GM19438 (cell line): Measurements from ENCODE around the gene CDH22.

ENCODE experiments used
- ATAC-seq: cut with Tn5 transposase; IDR thresholded peaks from one replicate; pipeline ENCODE4 v1.9.1; 2021; ENCODE audit warnings: low read depth; ENCODE audit not compliant: unreplicated experiment

CDH22 gene

DNA sequence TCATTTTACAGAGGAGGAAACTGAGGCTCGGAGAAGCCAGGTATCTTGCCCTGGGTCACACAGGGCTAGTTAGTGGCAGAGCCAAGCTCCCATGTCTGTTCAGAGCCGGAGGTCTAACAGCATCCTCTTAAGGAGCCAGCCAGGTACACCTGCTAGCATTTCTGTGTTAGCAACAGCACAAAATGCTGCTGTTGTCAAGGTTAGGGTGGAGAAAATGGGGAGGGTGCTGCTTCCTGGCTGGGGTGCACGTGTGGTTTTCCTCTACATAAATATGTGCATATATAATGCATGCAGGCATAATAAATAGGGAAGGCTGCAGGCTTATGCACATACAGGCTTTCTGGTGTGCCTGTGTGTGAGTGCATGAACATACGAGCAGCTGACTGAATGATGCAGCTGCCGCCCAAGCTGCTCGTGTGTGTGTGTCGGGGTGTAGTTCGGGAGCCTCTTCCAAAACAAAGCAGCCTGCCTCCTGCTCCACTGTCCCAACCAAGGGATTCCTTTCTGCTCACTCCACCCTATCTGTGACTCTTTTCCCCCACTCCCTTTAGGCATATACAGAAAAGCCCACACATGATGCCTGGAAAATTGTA, 103.6 kb downstream of the CDH22 start:
- ATAC-seq, result no peak

DNA sequence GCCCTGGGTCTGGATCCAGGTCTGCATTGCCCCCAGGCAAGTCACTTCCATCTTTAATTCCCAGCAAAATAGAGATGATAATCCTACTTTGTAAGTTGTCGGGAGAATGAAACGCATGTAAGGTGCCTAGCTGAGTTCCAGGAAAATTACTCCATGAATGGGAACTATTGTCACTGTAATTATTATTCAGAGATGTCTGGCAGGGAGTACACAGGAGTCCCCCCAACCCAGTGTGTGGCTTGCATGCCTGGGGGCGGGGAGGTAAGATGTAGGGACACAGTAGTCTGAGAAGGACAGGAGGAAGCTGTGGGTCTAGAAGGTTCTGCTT, 104.8 kb downstream of the CDH22 start:
- no peak for ATAC-seq

GRCh38 chr20:46202766-46203509, 105.4 kb downstream of the CDH22 start:
- no peak for ATAC-seq

DNA sequence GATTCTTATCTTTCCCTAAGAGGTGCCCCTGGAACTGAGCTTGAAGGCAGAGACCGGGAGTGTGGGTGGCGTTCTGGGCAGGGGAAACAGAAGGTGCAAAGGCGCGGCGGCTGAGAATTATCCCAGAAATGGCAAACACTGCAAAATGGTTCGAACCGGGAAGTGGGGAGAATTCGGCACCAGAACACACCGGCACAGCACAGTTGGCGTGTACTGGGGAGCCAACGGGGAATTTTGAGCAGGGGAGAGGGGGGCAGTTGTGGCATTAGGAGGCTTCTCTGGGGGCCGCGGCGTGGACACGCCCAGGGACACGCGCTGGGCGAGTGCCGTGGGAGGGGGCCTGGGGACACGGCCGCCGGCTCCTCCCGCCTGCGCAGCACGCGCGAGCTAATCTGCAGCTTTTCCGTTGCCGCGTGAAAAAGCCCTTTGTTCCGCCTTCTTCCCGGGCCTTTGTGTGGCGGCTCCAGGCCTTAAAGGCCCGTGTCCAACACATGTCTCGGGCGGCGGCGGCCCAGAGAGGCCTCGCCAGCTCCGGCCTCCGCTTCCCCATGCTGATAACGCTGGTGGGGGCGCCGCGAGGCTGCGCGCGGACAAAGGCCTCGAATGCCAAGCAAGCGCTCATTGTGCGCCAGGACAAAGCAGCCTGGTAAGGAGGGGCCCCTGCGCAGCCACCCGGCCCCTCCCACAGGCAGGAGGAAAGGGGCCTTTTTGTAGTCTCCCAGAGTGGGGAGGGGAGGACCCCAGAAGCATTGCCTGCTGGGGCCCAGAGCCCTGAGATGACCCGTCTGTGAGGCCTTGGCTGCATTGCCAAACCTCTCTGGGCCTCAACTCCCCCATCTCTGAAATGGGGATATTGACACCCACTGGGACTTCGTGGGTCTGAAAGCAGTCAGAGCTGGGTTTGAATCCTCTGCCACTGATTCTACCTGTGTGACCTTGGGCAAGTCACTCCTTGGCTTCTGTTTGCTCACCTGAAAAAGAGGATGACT, 107.4 kb downstream of the CDH22 start:
- no peak for ATAC-seq

DNA sequence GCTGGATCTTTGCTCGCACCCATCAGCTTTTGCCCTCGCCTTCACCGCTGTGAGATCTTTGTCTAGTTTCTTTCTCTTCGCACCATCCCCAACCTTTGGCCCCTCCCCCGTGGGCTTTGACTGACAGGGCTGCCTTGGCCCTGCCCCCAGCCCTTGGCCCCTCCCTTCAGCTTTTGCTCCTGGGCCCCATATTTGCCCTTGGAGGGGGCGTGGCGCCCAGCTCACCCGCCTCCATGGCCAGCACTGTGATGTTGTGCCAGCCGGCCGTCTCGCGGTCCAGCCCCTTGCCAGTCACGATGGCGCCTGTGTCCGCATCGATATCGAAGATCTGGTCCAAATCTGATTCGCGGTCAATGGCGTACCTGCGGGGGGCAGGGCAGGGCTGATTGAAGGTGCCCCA, 109.1 kb downstream of the CDH22 start:
- no peak for ATAC-seq

DNA sequence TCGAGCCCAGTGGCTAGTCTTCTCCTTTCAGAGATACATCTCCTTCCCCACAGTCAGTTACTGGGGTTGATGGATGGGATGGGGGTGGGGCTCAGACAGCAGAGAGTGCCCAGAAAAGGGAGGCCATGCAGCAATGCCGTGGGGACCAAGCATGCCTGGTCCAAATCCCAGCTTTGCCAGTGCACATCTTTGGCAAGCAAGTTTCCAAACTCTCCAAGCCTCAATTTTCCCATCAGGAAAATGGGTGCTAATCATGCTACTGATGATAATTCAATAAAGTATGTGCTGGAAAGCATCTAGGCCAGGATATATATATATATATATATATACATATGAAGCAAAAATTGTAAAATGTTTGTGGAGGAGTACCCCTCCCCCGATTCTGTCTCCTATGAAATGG, 111.3 kb downstream of the CDH22 start:
- ATAC-seq, result no peak

DNA sequence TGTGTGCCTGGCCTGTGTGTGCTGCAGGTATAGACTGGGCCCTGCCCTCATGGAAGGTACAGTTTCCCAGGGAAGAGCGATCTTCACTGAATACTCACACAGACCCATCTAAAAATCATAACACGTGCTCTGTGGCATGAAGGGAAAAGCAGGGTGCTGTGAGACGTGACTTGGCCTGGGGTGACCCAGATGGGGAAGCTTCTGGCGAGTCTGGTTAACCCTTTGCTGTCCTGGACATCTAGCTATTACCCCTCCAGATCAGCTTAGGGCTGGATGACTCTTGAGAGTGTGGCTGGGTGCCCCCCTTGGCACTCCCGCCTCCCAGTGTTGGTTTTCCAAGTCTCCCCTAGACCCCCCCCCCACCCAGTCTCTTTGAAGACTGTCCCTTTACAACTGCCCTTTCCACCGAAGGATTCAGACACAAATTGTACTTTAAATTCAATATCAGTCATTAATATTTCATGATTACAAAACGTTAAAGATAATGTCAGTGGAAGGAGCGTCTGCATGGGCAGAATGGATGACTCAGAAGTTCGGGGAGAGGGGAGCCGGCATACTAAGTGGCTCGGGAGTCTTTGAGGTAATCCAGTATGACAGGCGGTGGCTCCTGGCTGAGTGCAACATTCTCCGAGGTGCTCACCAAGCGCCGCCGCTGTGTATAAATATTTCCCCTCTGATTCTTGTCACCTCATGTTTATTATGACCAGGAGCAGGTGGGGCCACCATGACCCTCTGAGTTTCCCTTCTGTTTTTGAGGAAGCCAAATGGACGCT, 112.8 kb downstream of the CDH22 start:
- ATAC-seq, result no peak

DNA sequence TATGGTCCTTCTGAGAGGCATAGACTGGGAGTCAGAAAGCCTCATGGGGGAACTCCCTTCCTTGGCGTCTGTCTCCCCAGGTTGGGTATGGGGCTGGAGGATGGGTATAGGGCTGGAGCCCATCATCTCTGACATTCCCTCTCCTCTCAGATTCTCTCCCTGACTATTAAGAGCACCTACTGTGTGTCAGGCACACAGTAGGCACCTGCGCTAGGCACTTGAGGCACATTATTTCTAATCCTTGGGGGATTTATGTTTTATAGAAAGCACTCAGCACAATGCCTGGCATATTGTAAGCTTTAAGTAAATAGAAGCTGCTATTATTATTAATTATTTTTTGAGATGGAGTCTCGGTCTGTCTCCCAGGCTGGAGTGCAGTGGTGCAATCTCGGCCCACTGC, 113.9 kb downstream of the CDH22 start:
- no peak for ATAC-seq

DNA sequence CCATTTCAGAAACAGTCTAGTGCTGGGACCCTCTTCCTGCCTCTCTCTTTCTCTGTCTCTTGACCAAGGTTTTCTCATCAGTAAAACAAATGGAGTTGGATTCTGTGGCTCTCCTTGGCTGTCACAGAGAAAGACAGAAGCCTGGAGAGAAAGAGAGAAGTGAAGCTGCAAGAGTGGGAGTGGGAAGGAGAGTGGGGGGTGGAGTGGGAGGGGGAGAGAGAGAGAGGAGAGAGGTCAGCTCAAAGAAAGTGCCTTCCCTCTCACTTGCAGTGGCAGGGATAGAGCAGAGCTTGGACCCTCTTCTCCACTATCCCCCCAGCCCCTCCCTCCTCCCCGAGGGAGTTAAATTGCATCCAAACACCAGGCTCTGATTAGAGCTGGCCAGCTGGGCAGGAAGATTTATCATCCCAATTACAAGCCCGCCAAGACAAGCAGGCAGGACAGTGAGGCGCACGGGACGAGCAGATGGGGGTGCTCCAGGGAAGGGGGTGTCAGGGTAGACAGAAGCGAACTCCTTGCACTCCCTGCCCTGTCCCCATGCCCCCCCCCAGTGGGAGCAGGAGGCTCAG, 115.8 kb downstream of the CDH22 start:
- no peak for ATAC-seq

DNA sequence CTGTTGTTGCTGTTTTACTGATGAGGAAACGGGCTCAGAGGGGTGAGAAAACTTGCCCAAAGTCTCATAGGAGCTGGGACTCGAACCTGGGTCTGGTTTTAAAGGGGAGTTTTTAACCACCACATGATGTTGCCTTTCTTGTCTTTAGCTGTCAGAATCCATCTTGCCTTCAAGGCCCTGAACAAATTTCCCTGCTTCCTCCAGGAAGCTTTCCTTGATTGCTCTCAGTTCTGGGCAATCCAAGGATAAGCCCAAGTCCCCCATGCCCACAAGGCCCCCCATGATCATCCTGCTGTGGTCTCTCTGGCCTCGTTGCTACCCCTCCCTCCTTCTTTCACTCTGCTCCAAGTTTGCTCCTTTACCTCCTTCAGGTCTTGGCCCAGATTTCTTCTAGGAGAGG, 116.7 kb downstream of the CDH22 start:
- ATAC-seq, result no peak

DNA sequence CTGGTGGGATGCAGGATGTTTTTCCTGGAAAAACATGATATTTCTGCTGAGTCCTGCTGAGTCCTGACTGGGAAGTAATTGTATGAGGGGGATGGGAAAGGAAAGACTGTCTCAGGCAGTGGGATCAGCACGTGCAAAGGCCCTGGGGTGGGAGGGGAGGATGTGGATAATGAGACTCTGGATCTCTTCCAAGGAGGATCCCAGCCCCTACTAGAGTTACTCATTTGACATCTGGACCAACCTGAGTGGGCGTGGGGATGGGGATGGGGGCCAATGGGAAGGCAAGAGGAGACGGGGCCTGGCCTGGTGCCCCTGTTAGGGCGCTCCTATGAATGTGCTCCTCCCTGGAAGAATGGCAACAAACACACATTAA, 117.1 kb downstream of the CDH22 start:
- no peak for ATAC-seq

GRCh38 chr20:46190478-46191167, 117.7 kb downstream of the CDH22 start:
- ATAC-seq, result no peak

DNA sequence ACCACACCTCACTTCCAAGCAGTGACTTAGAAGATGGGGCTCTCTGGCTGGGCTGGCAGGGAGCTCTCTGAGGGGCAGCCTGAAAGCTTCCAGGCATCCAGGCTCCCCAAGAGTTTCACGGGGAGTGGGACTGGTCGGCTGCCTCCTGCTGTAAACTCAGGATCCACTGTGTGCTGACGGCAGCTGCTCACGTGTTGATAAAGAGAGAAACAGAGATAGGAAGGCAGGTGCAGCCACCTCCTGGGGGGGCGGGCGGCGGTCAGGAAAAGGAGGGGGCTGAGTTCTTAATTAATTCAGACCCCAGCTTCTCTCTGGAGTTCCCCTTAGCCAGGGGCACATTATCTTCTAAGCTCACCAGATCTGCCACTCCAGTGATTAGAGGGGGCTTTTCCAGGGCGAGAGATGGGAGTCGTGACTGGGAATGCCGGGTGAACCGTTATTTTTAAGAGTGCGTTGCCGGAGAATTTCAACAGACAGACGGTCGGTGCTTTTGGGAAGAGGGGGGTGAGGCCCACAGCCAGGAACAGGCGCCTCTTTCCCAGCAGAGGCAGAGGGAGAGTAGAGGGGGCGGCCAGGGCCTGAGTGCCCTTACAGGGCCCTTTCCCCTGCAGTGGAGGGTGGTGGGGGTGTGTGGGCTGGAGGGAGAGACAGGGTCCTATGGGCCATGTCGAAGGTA, 119.3 kb downstream of the CDH22 start:
- no peak for ATAC-seq

DNA sequence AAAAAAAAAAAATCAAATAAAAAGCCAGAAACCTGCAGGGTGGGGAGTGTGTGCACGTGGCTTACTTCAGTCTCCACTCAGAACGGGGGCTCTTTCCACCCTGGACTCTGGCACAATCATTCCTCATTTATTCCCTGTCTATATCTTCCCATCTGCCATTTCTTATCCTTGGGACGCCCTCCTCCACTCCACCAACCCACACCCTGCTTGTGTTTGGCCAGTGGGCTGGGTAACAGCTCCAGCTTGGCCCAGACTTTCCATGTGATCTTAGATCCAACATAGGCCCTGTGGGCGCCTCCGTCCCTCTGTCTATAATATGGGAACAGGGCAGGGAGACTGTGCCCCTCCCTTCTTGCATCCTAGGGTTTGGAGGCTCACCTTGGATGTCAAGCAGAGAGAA, 122.1 kb downstream of the CDH22 start:
- no peak for ATAC-seq

GRCh38 chr20:46185353-46185752, 122.9 kb downstream of the CDH22 start:
- no peak for ATAC-seq

GRCh38 chr20:46183768-46184167, 124.5 kb downstream of the CDH22 start:
- ATAC-seq, result no peak

DNA sequence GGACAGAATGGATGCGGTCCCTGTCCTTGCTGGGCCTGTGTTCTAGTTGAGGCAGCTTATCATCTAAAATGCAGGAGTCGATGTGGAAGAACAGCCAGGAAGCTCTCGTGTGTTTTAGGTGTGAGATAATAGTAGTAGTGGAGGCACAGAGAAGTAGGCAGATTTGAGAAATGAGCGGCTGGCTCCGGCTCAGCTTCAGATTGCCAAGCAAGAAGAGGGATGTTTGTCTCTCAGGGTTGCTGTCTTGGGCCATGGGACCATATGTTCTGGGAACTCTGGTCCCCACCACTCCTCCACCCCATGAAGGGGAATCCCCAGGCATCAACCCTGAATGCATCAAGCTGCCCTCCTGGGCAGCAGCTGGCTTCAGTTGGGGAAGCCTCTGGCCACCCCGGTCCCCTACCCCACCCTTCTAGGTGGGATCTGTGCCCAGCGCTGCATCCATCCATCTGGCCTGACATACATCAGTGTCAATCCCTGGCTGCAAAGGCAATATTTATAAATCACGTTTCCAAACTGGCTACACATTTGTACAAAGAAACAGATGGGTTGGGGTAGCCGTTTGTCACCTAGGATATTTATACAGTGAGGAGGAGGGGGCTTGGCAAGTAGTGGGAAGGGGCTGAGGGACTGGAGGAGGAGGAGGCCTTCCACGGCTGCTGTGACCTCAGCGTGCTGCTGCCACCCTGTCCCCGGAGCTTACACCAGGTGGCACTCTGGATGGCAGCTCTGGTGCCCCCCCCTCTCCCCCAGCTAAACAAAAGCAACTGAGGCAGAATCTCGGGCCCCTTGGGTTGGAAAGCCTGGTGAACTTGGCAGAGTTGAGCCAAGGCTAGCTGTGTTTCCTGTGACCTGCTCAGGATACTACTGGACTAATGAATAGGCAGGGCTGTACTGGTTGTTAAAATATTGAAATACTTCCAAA, 125.8 kb downstream of the CDH22 start:
- no peak for ATAC-seq

DNA sequence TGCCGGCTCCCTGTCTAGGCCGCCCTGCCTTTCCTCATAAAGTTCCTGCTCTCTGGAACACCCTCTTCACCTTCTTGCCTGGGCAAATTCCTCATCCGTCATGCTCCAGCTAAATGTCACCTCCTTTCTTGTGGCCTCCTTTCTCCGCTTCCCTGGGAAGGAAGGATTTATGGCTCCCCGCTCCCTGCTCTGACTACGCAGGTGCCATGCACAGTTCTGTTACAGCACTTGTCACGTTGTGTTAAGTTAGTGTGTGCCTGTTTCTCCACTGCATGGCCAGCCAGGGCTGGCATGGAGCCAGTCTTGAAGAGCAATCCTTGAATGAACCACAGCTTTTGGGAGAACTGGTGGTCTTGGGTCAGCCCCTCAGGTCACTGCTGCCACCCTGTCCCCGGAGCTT, 128.4 kb downstream of the CDH22 start:
- no peak for ATAC-seq
